Measurements from ENCODE around the gene MDH2.

- TF ChIP-seq POLR2A (IDR thresholded peaks at IDR 0.05; ENCODE audit: low read depth, low read length) (no peak), TAF1 (IDR thresholded peaks at IDR 0.05; ENCODE audit: low read depth, low read length) (no peak), POLR2AphosphoS5 (IDR thresholded peaks at IDR 0.05; ENCODE audit: low read depth, low read length) (peak; percentile 36; the same call in 1 of the 2 replicates), SPI1 (IDR thresholded peaks at IDR 0.05; ENCODE audit: low read depth, low read length) (no peak), POU2F2 (IDR thresholded peaks at IDR 0.05; ENCODE audit: low read depth, low read length) (no peak), PAX5 (IDR thresholded peaks at IDR 0.05; ENCODE audit: insufficient read depth, low read length, severe bottlenecking) (no peak)
Measured at GRCh38 chr7:76053461-76053860, 5.6 kb downstream of the MDH2 start.

Measured in GM12891 (cell line).